HepG2 (cell line): ENCODE data around the gene SOX4. TPM values are rescaled to one million over a fixed set of nuclear protein-coding genes. Genes with fewer than 3 reads are reported as not detected.

Experiments used
- EHMT2 ChIP-seq: fragments of 200-600 bp; sonication (generic); IDR thresholded peaks from 2 replicates; pipeline ENCODE4 v1.7.0; 2017; ENCODE audit warnings: antibody characterized with exemption, low read depth, low read length, borderline replicate concordance
- NFATC3 ChIP-seq: sonication (generic); formaldehyde crosslinking; IDR thresholded peaks from 2 replicates; pipeline ENCODE4 v1.5.1; 2020; ENCODE audit warnings: mild to moderate bottlenecking, missing genetic modification reagents
- TBL1XR1 ChIP-seq: fragments of 150-350 bp; IDR thresholded peaks from 2 replicates; pipeline ENCODE4 v1.6.1; 2014; ENCODE audit warnings: borderline replicate concordance, low read length; ENCODE audit not compliant: partially characterized antibody
- ZIK1 ChIP-seq: sonication (generic); formaldehyde crosslinking; IDR thresholded peaks from 2 replicates; pipeline ENCODE4 v1.5.0; 2020; ENCODE audit warnings: mild to moderate bottlenecking, low read depth, missing genetic modification reagents, borderline replicate concordance
- ZNF83 ChIP-seq: sonication (generic); formaldehyde crosslinking; IDR thresholded peaks from 2 replicates; pipeline ENCODE4 v1.4.0; 2020; ENCODE audit warnings: missing genetic modification reagents, mild to moderate bottlenecking, borderline replicate concordance
- polyA plus RNA-seq, 8 experiments: library from polyadenylated mRNA; depleted of rRNA in 3 of 8; stranded (reverse) in 7 of 8; unstranded in 1 of 8; fragments of >200 nt; fragmentation: Illumina TruSeq in 4 of 8; extraction: Trizol in 4 of 8; gene quantifications; 2 replicates each; pipeline versions ENCODE4 v1.2.1 to v1.2.3, GENCODE V29; 2011 to 2016; ENCODE audit warnings: low read depth in 4 of 8, missing spikeins in 1 of 8, mixed read lengths in 1 of 8; ENCODE audit not compliant: insufficient read depth in 1 of 8
- total RNA-seq, 5 experiments: library from RNA; depleted of rRNA; stranded (reverse); fragments of >200 nt; fragmentation: Illumina TruSeq; extraction: Trizol; gene quantifications; 2 replicates each; pipeline ENCODE4 v1.2.3, GENCODE V29; 2016; ENCODE audit warnings: low read depth in 1 of 5
- TF ChIP-seq, protein P1 (sequence below): sonication (generic); formaldehyde crosslinking; IDR thresholded peaks from 2 replicates; pipeline ENCODE4 v1.5.0; 2020; ENCODE audit warnings: mild to moderate bottlenecking, missing genetic modification reagents, borderline replicate concordance

The SOX4 gene
- total and polyA plus RNA-seq, 2 of the 13 experiments (the other 11 are each of a cell fraction or from before 2014, with no cell fraction given) = 2.6 to 3.4 TPM

DNA sequence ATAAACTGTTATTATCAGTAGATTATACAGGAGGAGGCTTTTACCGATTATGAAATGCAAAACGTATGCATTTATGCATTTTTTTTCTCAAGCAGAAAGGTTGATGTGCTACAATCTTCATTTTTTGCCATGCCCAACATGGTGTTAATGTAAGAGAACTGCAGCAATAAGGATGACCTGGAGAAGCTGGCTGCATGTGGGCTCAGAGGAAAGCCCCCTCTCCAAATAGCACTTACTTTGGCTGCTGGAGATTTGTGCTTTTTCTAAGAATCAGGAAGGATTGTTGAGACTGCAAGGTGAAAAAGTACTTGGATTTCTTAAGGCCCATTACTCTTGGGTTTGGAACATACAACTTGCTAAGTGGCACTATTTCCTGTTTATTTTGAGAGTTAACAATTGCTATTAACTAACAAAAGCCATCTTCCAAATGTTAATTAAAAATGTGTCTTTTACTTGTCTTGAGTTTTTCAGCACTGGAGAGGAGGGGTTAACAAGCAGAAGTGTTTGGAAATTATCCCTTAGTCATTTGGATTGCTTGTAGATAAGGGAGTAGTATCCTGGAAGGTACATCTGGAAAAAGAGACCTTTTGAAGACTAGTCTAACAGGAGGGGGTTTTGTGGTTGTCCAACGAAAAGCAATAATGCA, 5.6 kb downstream of the SOX4 start (continued):
- TF ChIP-seq, protein P1, sequence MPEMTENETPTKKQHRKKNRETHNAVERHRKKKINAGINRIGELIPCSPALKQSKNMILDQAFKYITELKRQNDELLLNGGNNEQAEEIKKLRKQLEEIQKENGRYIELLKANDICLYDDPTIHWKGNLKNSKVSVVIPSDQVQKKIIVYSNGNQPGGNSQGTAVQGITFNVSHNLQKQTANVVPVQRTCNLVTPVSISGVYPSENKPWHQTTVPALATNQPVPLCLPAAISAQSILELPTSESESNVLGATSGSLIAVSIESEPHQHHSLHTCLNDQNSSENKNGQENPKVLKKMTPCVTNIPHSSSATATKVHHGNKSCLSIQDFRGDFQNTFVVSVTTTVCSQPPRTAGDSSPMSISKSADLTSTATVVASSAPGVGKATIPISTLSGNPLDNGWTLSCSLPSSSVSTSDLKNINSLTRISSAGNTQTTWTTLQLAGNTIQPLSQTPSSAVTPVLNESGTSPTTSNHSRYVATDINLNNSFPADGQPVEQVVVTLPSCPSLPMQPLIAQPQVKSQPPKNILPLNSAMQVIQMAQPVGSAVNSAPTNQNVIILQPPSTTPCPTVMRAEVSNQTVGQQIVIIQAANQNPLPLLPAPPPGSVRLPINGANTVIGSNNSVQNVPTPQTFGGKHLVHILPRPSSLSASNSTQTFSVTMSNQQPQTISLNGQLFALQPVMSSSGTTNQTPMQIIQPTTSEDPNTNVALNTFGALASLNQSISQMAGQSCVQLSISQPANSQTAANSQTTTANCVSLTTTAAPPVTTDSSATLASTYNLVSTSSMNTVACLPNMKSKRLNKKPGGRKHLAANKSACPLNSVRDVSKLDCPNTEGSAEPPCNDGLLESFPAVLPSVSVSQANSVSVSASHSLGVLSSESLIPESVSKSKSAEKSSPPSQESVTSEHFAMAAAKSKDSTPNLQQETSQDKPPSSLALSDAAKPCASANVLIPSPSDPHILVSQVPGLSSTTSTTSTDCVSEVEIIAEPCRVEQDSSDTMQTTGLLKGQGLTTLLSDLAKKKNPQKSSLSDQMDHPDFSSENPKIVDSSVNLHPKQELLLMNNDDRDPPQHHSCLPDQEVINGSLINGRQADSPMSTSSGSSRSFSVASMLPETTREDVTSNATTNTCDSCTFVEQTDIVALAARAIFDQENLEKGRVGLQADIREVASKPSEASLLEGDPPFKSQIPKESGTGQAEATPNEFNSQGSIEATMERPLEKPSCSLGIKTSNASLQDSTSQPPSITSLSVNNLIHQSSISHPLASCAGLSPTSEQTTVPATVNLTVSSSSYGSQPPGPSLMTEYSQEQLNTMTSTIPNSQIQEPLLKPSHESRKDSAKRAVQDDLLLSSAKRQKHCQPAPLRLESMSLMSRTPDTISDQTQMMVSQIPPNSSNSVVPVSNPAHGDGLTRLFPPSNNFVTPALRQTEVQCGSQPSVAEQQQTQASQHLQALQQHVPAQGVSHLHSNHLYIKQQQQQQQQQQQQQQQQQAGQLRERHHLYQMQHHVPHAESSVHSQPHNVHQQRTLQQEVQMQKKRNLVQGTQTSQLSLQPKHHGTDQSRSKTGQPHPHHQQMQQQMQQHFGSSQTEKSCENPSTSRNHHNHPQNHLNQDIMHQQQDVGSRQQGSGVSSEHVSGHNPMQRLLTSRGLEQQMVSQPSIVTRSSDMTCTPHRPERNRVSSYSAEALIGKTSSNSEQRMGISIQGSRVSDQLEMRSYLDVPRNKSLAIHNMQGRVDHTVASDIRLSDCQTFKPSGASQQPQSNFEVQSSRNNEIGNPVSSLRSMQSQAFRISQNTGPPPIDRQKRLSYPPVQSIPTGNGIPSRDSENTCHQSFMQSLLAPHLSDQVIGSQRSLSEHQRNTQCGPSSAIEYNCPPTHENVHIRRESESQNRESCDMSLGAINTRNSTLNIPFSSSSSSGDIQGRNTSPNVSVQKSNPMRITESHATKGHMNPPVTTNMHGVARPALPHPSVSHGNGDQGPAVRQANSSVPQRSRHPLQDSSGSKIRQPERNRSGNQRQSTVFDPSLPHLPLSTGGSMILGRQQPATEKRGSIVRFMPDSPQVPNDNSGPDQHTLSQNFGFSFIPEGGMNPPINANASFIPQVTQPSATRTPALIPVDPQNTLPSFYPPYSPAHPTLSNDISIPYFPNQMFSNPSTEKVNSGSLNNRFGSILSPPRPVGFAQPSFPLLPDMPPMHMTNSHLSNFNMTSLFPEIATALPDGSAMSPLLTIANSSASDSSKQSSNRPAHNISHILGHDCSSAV (CRISPR knock-in tag) = no peak
- TF ChIP-seq ZNF83 (CRISPR knock-in tag) (no peak), TBL1XR1 (no peak), EHMT2 (no peak), NFATC3 (no peak), ZIK1 (CRISPR knock-in tag) (no peak)
- TF ChIP-seq, all 625 proteins: peak for 0
